HG03565 (cell line): ENCODE data around the gene ARMH2.

Experiments used
- ATAC-seq: cut with Tn5 transposase; IDR thresholded peaks from one replicate; pipeline ENCODE4 v1.9.1; 2021; ENCODE audit warnings: mild to moderate bottlenecking, moderate library complexity; ENCODE audit not compliant: unreplicated experiment

ARMH2 gene

DNA sequence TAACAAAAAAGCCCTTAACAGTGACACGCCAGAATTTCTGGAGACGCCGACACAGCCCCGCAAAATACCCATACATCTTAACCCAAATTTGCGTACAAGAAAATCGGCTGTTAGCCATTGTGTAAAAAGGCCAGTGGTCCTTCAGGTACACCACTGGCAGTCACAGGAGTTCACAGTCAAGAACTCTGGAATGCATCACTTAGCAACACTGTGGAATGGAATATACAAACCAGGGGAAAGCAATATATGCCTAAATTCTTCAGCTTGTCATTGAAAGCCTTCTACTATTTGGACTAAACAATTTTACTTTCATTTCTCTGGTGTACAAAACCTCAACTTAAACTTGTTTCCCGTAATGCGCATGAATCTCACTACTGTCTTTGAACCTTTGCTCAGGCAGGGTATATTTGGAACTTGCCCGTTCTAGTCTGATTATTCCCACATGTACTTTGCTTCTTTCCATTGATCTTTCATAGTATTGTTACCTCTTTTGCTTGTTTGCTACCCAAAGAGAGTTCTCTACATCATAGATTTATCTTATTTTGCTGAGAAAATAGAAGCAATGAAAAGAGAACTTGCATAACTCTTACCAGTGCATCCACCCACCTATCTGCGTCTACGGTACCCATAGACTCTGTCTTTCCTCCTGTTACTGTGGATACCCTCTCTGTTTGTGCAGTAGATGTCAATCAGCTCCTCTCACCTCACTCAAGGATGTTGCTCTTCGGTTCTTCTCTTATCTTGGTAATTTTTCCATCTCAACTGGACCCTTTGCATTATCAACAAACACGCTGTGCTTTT lies at the start of gene ARMH2:
Gene ARMH2 (minus strand): TSS at position 178 of the 801 bp plus-strand sequence. CDS start 60 bp downstream, at position 118.
- ATAC-seq = no peak

DNA sequence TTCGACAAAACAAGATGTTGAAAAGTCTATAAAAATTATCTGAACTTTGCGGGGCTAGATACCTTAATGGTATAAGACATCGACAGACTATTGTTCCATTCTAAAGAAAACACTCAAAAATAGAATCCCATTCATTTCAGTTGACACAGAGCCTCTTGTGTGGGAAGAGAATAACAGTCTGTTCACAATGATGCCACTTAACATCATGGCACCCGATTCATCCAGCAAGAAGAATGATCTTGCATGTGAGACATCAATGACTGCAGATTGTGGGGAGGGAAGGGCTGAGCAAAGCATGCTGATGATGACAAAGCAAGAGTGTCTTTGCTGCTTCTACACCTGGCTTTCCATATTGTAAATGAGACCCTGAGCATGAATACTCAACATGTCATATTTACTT lies 49.7 kb upstream of the ARMH2 start:
- no peak for ATAC-seq

DNA sequence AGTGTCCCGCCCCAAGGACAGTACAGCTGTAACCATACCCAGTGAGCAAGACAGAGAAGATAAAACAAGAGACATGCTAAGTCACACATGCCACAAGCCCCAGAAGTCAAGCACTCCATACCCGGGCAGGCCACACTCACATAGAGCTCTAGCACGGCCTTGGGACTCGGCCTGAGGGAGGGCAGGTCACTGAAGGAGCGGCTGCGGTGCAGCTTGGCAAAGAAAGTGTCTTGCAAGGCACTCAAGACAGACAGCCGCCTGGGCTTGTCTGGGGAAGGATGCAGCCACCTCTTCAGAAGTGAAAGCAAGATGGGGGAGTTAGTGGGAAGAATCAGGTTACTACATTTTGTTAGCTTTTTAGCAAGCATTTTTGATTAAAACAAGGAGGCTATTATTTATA lies 48.7 kb upstream of the ARMH2 start:
- no peak for ATAC-seq

- ATAC-seq = no peak
These were observed 46.9 kb upstream of the ARMH2 start for GRCh38 chr6:24845578-24845977.

DNA sequence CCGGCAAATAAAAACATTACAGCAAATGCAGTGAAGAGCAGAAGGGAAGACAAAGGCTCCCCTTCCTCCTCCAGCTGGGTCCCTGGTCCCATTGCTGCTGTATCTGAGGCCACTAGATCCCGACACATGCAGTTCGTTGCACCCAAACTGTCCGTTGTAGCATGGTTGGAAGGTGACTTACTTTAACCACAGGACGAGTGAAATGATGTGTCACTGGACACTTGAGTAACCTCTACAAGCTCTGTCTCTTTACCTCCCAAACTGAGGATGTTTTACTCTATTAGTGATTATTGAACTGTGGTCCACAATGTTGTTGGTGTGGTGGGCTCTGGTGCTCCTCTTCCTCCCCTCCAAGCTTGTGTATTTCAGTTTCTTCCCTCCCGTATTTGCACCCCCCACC lies 46.2 kb upstream of the ARMH2 start:
- ATAC-seq = no peak

- ATAC-seq = no peak
These were observed 45.3 kb upstream of the ARMH2 start for GRCh38 chr6:24844061-24844460.

DNA sequence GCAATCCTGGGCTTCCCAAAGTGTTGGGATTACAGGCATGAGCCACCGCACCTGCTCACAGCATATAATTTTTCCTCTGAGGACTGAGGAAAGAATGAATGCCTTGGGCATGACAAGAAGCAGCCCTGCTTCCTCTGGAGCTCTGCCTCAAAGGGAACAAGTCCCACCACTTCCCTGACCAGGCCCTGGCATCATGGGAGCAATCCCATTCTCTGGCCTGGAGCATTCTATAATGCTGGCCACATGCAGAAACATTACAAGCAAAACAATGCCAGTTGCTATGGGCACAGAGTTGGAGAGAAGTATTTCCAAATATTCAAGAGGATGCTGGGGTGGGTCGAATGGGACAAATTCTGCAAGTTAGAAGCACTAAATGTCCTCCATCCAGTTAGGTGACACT lies 41.5 kb upstream of the ARMH2 start:
- ATAC-seq = no peak

DNA sequence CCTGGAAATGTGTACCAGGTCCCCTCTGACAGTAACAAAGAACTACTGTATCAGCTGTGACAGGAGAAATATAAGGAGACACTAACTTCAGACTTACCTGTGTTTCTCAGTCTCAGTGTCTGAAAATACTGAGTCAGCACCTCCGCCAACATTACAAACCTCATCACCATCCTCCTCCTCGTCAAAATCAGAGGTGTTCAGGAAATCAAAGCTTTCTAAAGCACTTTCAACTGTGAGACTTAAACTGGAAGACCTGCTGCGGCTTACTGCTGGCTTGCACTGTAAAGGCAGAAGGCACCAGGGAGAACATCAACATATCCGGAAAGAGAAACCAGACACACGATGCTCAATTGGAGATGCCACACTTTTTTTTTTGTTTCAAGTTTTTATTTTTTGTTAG lies 40.3 kb upstream of the ARMH2 start:
- ATAC-seq = no peak

GRCh38 chr6:24838081-24838480 lies 39.4 kb upstream of the ARMH2 start:
- ATAC-seq = no peak

GRCh38 chr6:24836109-24836508 lies 37.4 kb upstream of the ARMH2 start:
- ATAC-seq = no peak

- no peak for ATAC-seq
These were observed 35.1 kb upstream of the ARMH2 start for GRCh38 chr6:24833711-24834386.

GRCh38 chr6:24832794-24833193 lies 34.1 kb upstream of the ARMH2 start:
- no peak for ATAC-seq

GRCh38 chr6:24831771-24832716 lies 33.3 kb upstream of the ARMH2 start:
- no peak for ATAC-seq

- ATAC-seq = no peak
These were observed 30.9 kb upstream of the ARMH2 start for GRCh38 chr6:24829657-24830056.

DNA sequence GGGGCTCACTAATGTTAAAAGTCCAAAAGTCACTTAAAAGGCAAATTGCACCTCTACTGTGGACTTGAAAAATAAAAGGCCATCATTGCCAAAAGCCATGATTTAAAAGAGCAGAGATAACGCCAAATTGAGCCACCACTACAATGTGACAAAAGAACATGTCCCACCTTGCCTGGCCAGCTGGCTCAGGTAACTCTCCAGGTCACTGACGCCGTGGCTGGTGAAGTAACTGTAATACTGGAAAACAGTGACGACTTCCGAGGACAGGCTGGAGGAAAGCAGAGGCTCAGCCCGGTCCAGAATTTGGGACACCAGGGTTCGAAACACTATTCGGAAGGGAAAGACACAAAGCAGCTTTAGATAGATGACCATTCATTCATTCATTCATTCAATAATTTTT lies 29.3 kb upstream of the ARMH2 start:
- no peak for ATAC-seq

GRCh38 chr6:24827162-24827561 lies 28.4 kb upstream of the ARMH2 start:
- ATAC-seq = no peak

DNA sequence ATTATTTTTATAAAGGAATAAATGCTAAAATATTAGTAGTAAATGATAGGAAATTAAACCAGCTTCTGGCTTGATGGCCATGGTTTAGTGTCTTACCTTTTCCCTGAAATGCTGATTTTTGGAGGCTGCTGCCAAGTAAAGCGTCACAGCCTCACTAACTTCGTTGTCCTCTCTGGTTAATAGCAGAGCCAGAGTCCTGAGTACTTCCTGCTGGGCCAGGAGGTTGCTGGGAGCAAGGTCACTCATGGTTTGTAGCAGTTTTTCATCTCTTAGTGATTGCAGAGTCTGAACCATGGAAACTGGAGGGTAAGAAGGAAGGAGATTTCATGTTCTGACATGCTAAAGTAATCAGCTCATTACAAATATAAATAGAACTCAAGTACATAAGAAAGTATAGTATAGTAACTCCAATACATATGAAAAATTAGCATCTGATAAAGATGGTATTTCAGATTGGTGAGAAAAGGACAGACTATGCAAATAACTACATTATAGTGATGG lies 26.5 kb upstream of the ARMH2 start:
- ATAC-seq = no peak

DNA sequence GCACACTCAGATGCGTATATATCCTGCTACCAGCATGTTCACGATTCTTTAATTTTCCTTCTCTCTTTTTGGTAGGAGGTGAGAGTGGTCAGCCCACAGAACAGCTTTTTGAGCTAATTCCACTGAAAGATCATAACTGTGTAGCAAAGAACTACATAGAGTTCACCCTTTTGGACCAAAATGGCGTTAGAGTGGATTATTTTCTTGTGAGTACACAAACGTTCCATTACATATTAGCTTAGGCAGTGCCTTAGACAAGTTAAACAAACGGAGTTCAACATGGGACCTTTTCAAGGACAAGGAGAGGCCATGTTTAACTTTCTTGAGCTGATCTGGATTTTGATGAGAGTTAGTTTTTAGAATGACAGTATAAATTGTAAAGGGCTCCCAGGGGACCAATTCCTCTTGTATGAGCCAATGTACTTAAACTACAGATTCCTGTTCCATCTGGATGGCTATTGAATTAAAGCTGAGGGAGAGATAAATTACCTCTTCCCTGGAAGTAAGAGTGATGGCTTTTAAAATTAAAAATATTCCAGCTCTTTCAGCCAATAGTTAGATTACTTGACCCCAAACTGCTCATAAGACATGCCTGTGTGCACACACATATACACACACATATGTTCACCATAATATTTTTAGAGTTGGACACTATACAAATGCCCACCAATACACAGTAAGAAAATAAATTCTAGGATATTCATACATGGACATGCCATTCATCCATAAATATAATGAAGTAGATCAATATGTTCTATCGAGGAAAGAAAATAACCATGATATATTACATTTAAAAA lies 25.6 kb upstream of the ARMH2 start:
- no peak for ATAC-seq

GRCh38 chr6:24823185-24823584 lies 24.5 kb upstream of the ARMH2 start:
- ATAC-seq = no peak

DNA sequence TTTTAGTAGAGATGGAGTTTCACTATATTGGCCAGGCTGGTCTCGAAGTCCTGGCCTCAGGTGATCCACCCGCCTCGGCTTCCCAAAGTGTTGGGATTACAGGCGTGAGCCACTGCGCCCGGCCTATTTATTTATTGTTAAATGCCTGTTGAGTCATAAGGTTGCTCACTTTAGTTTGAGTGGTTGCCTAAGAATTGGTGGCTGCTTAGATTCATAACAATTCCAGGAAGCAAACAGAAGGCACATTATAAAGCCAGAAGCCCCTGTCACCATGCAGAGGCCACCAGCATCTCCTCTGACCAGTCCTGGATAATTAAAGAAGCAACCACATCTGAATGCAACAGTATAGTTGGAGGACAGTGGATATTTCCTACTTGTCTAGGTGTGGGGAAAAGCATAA lies 24.0 kb upstream of the ARMH2 start:
- ATAC-seq = no peak
